Chondrocyte (in vitro differentiated cells): ENCODE results near the gene ZCCHC2. TPM values are rescaled to one million over a fixed set of nuclear protein-coding genes. Genes with fewer than 3 reads are reported as not detected.

Source experiments
- DNase-seq: peaks from one replicate; pipeline ENCODE4 v3.0.0; 2021; ENCODE audit warnings: mixed read lengths, low spot score
- H3K27ac Mint-ChIP-seq: one replicate; pipeline ENCODE4 v1.8.0; 2021; ENCODE audit warnings: mild to moderate bottlenecking, moderate library complexity, mixed read lengths; ENCODE audit not compliant: unreplicated experiment
- H3K27me3 Mint-ChIP-seq: 2 replicates; pipeline ENCODE4 v1.8.0; 2021; ENCODE audit warnings: low read depth, mixed read lengths
- H3K36me3 Mint-ChIP-seq: 2 replicates; pipeline ENCODE4 v1.8.0; 2021; ENCODE audit warnings: low read depth, mixed read lengths
- H3K4me1 Mint-ChIP-seq: 2 replicates; pipeline ENCODE4 v1.8.0; 2021; ENCODE audit warnings: low read depth, mild to moderate bottlenecking, mixed read lengths
- H3K4me3 Mint-ChIP-seq: one replicate; pipeline ENCODE4 v1.8.0; 2021; ENCODE audit warnings: mild to moderate bottlenecking, moderate library complexity, mixed read lengths; ENCODE audit not compliant: unreplicated experiment
- H3K9me3 Mint-ChIP-seq: 2 replicates; pipeline ENCODE4 v1.8.0; 2021; ENCODE audit warnings: low read depth, mixed read lengths
- CTCF ChIP-seq: fragments of 200-600 bp; sonication (generic); IDR thresholded peaks from 2 replicates; pipeline ENCODE4 v1.5.0; 2021; ENCODE audit warnings: antibody characterized with exemption, mild to moderate bottlenecking, moderate library complexity
- total RNA-seq: library from RNA; stranded (reverse); gene quantifications from 3 replicates; pipeline ENCODE4 v1.2.1, GENCODE V29; 2021

The ZCCHC2 gene
- total RNA-seq, 1 donor from 2014 or later, result 12.6 TPM

GRCh38 chr18:62607302-62607701 is 84.5 kb downstream of the ZCCHC2 start:
- TF ChIP-seq CTCF, result no peak
- Mint-ChIP-seq H3K4me3 (no peak overlapping the region), H3K27ac (no peak overlapping the region), H3K27me3 (peaks cover 21% of the 10 kb centered on the region), H3K9me3 (no peaks in the 10 kb centered on the region), H3K36me3 (peaks cover 3% of the 10 kb centered on the region), H3K4me1 (peaks cover 6% of the 10 kb centered on the region)
- no peak for DNase-seq

GRCh38 chr18:62607708-62608428 is 85.0 kb downstream of the ZCCHC2 start:
- Mint-ChIP-seq H3K27me3 (peaks cover 23% of the 10 kb centered on the region), H3K9me3 (no peaks in the 10 kb centered on the region), H3K4me3 (no peak overlapping the region), H3K4me1 (peaks cover 6% of the 10 kb centered on the region), H3K36me3 (peaks cover 2% of the 10 kb centered on the region), H3K27ac (no peak overlapping the region)
- TF ChIP-seq CTCF, result no peak
- DNase-seq, result no peak

- DNase-seq, result no peak
- no peak overlapping the region for H3K27ac Mint-ChIP-seq
- H3K36me3 Mint-ChIP-seq, result no peaks in the 10 kb centered on the region
- TF ChIP-seq CTCF, result no peak
- no peak overlapping the region for H3K4me3 Mint-ChIP-seq
- peaks cover 16% of the 10 kb centered on the region for H3K27me3 Mint-ChIP-seq
- peaks cover 6% of the 10 kb centered on the region for H3K4me1 Mint-ChIP-seq
- no peaks in the 10 kb centered on the region for H3K9me3 Mint-ChIP-seq
These were observed 86.9 kb downstream of the ZCCHC2 start for GRCh38 chr18:62609764-62610163.

GRCh38 chr18:62610351-62610700 is 87.5 kb downstream of the ZCCHC2 start:
- no peak for DNase-seq
- H3K4me1 Mint-ChIP-seq, result peaks cover 6% of the 10 kb centered on the region

More at GRCh38 chr18:62610351-62610700, 87.5 kb downstream of the ZCCHC2 start:
- TF ChIP-seq CTCF, result no peak
- no peak overlapping the region for H3K27ac Mint-ChIP-seq
- H3K4me3 Mint-ChIP-seq, result no peak overlapping the region
- peaks cover 18% of the 10 kb centered on the region for H3K27me3 Mint-ChIP-seq
- H3K9me3 Mint-ChIP-seq, result no peaks in the 10 kb centered on the region
- H3K36me3 Mint-ChIP-seq, result no peaks in the 10 kb centered on the region
